HG02870 (cell line): Measurements from ENCODE around the gene LHFPL5.

Source experiments
- ATAC-seq: cut with Tn5 transposase; IDR thresholded peaks from one replicate; pipeline ENCODE4 v1.9.1; 2021; ENCODE audit warnings: mild to moderate bottlenecking, moderate library complexity; ENCODE audit not compliant: unreplicated experiment

LHFPL5 gene

GRCh38 chr6:35790683-35791082 lies 14.5 kb upstream of the LHFPL5 start:
- ATAC-seq = no peak

GRCh38 chr6:35794536-35795452 lies 10.4 kb upstream of the LHFPL5 start:
- ATAC-seq = no peak

- no peak for ATAC-seq
Observed at GRCh38 chr6:35795453-35796071, 9.6 kb upstream of the LHFPL5 start.

- ATAC-seq = no peak
Observed at GRCh38 chr6:35796236-35796635, 8.9 kb upstream of the LHFPL5 start.

GRCh38 chr6:35797837-35798526 lies 7.2 kb upstream of the LHFPL5 start:
- ATAC-seq = no peak

GRCh38 chr6:35798706-35799105 lies 6.4 kb upstream of the LHFPL5 start:
- ATAC-seq = no peak

- no peak for ATAC-seq
Observed at GRCh38 chr6:35801148-35801547, 4.0 kb upstream of the LHFPL5 start.

- no peak for ATAC-seq
Observed at GRCh38 chr6:35808688-35809087, 3.5 kb downstream of the LHFPL5 start.

GRCh38 chr6:35809809-35810208 lies 4.7 kb downstream of the LHFPL5 start:
- ATAC-seq = no peak

GRCh38 chr6:35810971-35811698 lies 6.0 kb downstream of the LHFPL5 start:
- no peak for ATAC-seq

GRCh38 chr6:35811699-35811995 lies 6.5 kb downstream of the LHFPL5 start:
- ATAC-seq = no peak

GRCh38 chr6:35817515-35817914 lies 12.4 kb downstream of the LHFPL5 start:
- ATAC-seq = no peak

GRCh38 chr6:35823601-35824000 lies 18.4 kb downstream of the LHFPL5 start:
- no peak for ATAC-seq

GRCh38 chr6:35824552-35825192 lies 19.5 kb downstream of the LHFPL5 start:
- ATAC-seq = no peak

- no peak for ATAC-seq
Observed at GRCh38 chr6:35829306-35829705, 24.2 kb downstream of the LHFPL5 start.

- ATAC-seq = no peak
Observed at GRCh38 chr6:35831257-35832007, 26.3 kb downstream of the LHFPL5 start.

- no peak for ATAC-seq
Observed at GRCh38 chr6:35833536-35833935, 28.4 kb downstream of the LHFPL5 start.

- no peak for ATAC-seq
Observed at GRCh38 chr6:35839019-35839418, 33.9 kb downstream of the LHFPL5 start.

GRCh38 chr6:35842381-35842780 lies 37.2 kb downstream of the LHFPL5 start:
- ATAC-seq = no peak

GRCh38 chr6:35844290-35844689 lies 39.1 kb downstream of the LHFPL5 start:
- no peak for ATAC-seq
